GM19240 (cell line): ENCODE data around the gene ALG11.
A peak's percentile ranks its signal among the peaks of the same experiment; 100 is the strongest.
"Not testable (repeated sequence)": the region's sequence is repeated elsewhere in the genome, so short reads cannot be mapped to it uniquely, and the experiment has no call there.

Experiments
- DNase-seq: peaks from one replicate; pipeline ENCODE4 v3.0.0; 2011; ENCODE audit warnings: low spot score; ENCODE audit not compliant: insufficient read length

The ALG11 gene, protein sequence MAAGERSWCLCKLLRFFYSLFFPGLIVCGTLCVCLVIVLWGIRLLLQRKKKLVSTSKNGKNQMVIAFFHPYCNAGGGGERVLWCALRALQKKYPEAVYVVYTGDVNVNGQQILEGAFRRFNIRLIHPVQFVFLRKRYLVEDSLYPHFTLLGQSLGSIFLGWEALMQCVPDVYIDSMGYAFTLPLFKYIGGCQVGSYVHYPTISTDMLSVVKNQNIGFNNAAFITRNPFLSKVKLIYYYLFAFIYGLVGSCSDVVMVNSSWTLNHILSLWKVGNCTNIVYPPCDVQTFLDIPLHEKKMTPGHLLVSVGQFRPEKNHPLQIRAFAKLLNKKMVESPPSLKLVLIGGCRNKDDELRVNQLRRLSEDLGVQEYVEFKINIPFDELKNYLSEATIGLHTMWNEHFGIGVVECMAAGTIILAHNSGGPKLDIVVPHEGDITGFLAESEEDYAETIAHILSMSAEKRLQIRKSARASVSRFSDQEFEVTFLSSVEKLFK

DNA sequence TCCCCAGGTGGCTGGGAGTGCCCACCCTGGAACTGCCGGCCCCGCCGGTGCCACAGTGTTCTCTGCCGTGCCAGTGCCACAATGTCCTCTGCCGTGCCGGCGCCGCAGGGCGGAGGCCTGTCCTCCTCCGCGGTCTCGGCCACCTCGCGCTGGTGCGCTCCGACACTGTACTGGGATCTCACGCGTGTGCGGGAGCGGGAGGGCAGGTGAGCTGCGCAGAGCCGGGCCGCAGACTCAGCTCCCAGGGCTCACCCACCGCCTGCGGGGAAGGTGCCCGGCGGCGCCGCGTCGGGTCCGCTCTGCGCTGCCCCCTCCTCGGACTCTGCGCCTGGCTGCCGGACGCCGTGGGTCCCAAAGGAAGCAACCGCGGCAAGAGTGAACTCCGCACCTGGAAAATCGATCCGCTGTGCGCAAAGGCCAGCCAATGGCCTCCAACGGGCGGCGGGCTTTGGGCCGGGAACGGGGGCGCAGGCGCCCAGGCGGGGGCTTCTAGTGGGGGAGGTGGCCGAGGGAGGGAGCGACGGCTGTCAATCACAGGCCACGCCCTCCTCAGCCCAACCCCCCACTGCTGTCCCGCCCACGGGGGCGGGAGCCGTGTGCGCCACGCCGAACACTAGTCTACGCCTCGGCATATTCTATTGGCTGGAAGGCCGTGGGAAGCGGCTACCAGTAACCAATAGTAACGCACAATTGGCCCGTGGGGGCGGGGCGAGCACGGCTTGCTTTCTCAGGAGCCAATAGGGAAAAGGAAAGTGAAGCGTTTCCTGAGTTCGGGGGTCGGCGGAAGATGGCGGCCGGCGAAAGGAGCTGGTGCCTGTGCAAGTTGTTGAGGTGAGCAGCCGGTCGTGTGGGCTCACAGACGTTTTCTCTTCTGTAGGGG is at the start of gene ALG11:
Gene ALG11, plus strand, starts transcription at position 767 of the 880 bp plus-strand sequence. Its CDS starts 21 bp downstream, at position 788.
- DNase-seq: peak; percentile 92

DNA sequence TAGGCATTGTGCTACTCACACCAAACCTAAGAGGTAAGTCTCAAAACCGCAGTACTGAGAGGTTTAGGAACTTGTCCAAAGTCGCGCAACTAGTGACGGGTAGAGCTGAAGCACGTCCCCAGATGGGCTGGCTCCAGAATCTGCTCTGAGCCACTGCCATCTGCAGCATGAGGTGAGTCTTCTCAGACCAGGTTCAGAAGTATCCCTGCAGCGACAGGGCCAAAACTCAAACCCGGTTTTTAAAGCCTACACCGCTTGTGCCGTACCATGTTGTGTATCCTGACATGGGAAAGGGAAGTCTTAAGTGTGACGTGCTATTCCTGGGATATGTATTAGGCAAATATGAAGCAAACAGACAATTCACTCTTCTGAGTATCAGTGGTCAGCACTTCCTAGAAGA is 46.0 kb upstream of the ALG11 start:
- no peak for DNase-seq

- DNase-seq: no peak
Measured at GRCh38 chr13:51967482-51968446, 44.4 kb upstream of the ALG11 start.

GRCh38 chr13:51970349-51970748 is 41.8 kb upstream of the ALG11 start:
- DNase-seq: no peak

- no peak for DNase-seq
Measured at GRCh38 chr13:51971520-51972426, 40.4 kb upstream of the ALG11 start.

GRCh38 chr13:51974482-51974881 is 37.7 kb upstream of the ALG11 start:
- no peak for DNase-seq

- no peak for DNase-seq
Measured at GRCh38 chr13:51976423-51976822, 35.8 kb upstream of the ALG11 start.

DNA sequence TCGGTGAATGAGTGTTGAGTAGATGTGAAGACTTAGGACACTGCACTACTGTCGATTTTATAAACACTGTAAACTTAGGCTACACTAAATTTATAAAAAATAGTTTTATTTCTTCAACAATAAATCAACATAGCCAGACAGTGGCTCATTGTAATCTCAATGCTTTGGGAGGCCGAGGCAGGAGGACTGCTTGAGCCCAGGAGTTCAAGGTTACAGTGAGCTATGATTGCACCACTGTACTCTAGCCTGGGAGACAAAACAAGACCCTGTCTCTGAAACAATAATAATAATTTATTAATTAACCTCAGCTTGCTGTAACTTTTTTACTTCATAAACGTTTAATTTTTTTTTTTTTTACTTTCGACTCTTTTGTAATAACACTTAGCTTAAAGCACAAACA is 35.3 kb upstream of the ALG11 start:
- no peak for DNase-seq

DNA sequence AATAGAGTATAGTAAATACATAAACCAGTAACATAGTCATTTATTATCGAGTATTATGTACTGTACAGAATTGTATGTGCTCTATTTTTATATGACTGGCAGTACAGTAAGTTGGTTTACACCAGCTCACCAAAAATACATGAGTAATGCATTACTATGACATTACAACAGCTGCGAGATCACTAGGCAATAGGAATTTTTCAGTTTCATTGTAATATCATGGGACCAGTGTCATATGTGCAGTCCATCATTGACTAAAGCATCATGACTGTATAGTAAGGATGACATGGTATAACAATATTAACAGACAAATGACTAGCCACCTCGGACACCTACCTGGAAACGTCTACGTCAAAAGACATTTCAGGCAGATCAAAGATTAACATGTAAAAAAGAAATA is 34.6 kb upstream of the ALG11 start:
- DNase-seq: no peak

DNA sequence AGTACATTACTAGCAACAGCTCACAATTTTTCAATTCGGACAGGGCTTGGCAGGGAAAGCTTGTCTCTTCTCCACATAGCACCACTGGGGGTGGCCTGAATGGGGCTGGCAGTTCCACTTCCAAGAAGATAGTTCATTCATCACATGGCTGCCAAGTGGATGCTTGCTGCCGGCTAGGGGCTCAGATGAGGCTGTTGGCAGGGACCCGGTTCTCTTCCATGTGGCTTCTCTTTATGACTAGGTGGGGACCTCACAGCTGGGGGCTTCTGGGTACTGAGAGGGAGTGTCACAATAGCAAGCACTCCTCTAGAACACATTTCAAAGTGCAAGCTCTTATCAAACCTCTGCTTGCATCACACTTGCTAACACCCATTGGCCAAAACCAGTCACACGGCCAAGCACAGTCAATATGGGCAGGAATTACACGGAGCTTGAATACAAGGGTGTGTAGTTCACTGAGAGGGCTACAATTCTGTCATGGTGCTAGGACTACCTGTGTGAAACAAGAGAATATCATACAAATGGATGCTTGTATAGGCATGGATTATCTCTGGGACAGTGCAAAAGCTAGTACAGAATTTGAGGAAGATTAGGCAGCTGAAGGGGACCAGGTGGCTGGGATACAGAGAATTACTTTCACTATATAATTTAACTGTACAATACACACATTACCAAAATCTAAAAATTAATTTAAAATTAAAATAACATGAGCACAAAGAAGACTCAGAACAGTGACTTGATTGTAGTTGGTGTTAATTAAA is 33.2 kb upstream of the ALG11 start:
- no peak for DNase-seq

DNA sequence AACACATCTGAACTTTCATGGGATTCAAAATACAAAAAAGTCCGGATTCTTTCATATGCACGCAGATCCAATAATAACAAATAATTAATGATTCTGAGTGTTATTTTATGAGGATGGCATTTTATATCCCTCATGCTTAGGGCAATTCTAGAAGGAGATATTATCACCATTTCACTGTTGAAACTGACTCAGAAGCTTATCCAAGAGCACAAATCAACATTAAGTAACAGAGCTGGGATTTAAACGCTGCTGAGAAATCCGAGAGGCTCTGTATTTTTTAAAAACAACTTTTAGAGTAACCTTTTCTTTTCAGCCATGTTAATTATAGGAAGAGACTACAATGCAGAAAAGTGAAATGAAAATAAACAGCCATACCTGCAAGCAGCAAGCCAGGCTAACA is 31.3 kb upstream of the ALG11 start:
- DNase-seq: no peak

DNA sequence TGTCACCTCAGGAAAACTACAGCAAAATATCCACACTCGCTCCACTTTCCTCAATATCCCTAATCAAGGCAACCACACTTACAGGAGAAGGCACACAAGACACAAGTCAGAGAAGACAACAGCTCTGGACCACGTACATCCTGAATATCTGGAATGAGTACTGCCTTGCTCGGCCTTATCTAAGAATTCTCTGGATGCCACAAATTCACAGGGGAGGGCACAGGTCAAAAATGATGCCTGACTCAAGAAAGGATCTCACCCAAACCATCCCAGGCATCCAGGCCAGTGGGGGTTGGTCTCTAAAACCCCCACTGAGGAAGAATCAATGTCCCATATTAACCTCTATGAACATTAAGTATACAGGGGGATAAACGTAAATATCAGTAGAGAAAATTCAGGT is 30.8 kb upstream of the ALG11 start:
- no peak for DNase-seq

DNA sequence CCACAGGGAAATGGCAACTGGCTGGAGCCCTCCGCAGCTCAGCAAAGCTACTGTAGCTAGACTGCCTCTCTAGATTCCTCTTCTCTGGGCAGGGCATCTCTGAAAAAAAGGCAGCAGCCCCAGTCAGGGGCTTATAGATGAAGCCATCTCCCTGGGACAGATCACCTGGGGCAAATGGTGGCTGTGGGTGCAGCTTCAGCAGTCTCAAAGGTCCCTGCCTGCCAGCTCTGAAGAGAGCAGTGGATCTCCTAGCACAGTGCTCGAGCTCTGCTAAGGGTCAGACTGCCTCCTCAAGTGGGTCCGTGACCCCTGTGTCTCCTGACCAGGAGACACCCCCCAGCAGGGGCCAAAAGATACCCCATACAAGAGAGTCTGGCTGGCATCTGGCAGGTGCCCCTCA is 28.9 kb upstream of the ALG11 start:
- not testable (repeated sequence) for DNase-seq

DNA sequence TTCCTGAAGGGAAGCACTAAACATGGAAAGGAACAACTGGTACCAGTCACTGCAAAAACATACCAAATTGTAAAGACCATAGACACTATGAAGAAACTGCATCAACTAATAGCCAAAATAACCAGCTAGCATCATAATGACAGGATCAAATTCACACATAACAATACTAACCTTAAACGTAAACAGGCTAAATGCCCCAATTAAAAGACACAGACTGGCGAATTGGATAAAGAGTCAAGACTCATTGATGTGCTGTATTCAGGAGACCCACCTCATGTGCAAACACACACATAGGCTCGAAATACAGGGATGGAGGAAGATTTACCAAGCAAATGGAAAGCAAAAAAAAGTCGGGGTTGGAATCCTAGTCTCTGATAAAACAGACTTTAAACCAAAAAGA is 27.3 kb upstream of the ALG11 start:
- not testable (repeated sequence) for DNase-seq

- no peak for DNase-seq
Measured at GRCh38 chr13:51988988-51989618, 23.1 kb upstream of the ALG11 start.

DNA sequence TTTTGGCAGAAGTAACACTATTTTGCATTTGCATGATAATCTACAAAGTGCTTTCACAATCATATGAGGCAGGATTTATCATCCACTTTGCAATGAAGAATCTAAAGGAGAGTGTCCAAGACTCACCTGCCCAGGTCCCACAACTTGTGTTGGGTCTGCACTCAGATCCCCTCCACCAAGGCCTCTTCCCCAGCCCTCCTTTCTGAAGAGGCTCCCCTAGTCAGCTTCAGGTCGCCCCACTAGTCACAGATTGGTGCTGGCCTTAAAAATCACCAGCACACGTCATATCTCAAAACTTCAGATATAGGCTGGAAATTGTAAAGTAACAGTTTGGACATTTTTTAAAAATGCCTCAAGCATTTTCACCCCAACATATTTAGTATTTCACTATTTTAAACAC is 18.5 kb upstream of the ALG11 start:
- no peak for DNase-seq

DNA sequence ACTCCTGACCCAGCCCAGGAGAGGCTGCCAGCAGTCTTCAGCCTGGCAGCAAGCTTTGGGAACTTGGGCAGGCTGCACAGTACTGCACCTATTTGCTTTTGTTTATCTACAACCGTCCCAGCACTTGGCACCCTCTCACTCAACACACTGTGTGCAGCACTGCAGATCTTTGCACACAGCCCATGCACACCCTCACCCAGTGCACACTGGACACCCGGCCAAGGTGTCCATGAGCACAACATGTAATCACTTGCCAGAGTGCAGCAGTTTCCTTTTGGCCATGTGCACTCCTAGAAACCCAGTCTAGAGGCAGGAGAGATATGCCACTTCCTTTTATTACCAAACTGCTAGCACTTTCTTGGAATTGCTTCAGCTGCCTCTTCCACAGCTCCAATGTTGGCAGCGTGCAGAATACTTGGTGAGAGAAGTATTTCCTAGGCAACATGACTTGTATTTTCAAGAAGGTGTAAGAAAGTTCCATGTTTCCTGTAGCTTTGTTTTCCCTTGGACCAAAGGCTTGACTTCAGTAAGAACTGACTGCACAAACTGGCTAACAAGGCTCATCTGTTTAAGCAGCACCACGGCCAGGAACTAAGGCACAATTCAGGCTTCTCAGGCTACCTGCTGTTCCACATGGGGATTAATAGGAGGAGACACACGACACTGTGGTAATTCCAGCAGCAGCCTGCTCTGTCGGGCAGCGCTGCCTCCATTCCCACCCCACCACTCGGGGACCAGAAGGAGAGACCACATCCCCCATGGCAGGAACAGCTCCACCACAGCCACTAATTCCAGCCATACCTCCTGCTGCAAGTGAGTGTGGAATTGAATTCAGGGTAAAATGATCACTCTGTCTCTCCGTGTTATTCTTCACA is 16.3 kb upstream of the ALG11 start:
- no peak for DNase-seq

GRCh38 chr13:51996641-51997040 is 15.6 kb upstream of the ALG11 start:
- DNase-seq: no peak
